GM08714 (cell line): ENCODE results near the gene FAM107B.

Experiments
- H3K4me3 ChIP-seq: fragments of 200-500 bp; sonication (Bioruptor generic); 2 replicates; pipeline ENCODE4 v1.5.1; 2014; ENCODE audit warnings: mild to moderate bottlenecking, low read length, inconsistent platforms
- ZNF274 ChIP-seq: IDR thresholded peaks from 2 replicates; pipeline ENCODE4 v1.6.1; 2012; ENCODE audit warnings: mild to moderate bottlenecking, low read depth, low read length

Gene FAM107B

DNA sequence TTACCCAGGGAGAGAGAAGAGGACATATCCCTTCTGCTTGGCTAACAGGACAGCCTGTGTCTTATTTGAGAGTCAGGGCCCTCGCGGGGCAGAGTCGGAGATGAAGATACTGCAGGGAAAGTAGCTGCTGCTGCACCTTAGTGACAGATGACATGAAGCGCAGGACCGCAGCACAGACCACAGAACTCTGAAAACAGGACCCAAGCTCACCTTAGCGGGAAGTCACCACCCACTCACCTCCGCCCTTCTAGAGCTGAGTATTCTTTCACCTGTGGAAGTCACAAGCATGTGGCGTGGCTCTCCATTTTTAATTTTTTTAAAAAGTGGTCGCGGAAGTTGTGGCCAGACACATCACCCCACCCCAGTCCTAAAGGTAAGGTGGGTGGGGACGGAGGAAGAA is 191.4 kb downstream of the FAM107B start:
- TF ChIP-seq ZNF274, result no peak
- H3K4me3 ChIP-seq, result no peak overlapping the region

GRCh38 chr10:14581553-14582321 is 193.0 kb downstream of the FAM107B start:
- H3K4me3 ChIP-seq, result no peak overlapping the region
- TF ChIP-seq ZNF274, result no peak

GRCh38 chr10:14580671-14581332 is 193.9 kb downstream of the FAM107B start:
- TF ChIP-seq ZNF274, result no peak
- H3K4me3 ChIP-seq, result no peak overlapping the region

DNA sequence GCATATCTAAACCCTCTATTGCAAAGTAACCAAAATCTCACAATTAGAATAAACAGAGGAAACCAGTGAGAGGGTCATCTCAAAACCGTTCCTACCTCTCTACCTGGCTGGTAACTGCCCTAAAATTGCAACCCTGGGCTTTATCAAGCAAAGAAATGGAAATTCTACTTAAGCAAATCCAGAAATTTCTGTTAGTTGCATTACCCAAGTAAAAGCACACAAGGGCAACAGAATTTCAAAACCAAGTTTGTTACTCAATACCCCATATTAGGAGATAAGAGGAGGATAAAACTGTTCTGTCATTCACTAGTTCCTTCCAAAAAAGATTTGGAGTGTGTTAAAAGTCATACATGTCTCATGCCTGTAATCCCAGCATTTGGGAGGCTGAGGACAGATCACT is 195.3 kb downstream of the FAM107B start:
- TF ChIP-seq ZNF274, result no peak
- no peak overlapping the region for H3K4me3 ChIP-seq

DNA sequence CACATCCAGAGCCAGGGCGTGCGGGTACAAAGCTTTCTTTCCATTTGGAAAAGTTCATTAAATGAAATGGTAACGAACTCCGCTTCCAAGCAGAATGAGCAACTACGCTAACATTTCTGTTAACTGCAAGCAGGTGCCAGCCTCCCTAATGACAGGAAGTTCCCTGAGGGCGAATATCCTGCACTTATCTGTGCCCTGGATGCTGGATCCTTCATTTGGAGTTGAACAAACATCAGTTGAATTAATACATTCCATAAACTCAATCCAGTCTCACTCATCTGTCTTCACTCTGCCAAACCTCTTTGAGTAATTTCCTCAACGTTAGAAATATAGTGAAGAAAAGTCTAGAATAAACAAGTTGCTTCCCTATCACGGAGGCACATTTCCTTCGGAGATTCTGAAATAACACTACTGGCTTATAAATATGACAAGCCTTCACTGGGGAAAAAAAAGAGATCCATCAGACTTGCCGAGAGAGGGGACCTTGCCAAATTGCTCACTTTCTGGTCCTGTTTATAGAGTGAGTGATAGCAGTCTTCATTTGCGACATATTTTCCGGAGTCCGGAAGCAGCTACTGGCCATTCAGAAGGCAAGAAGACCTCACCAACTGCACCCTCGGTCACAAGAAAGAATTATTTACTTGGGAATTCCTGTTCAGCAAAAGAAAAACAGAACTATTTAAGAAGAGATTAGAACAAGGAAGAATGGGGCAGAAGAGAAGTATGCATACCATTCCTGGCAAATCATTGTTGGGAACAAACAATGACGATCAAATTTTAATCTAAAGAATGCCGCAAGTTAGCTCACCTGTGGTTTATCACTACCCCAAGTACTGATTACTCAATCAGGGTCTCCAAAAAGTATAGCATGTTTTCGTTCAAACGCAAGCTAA is 196.4 kb downstream of the FAM107B start:
- TF ChIP-seq ZNF274, result no peak
- no peak overlapping the region for H3K4me3 ChIP-seq

- TF ChIP-seq ZNF274, result no peak
- no peak overlapping the region for H3K4me3 ChIP-seq
Observed at GRCh38 chr10:14574885-14575284, 199.8 kb downstream of the FAM107B start.

DNA sequence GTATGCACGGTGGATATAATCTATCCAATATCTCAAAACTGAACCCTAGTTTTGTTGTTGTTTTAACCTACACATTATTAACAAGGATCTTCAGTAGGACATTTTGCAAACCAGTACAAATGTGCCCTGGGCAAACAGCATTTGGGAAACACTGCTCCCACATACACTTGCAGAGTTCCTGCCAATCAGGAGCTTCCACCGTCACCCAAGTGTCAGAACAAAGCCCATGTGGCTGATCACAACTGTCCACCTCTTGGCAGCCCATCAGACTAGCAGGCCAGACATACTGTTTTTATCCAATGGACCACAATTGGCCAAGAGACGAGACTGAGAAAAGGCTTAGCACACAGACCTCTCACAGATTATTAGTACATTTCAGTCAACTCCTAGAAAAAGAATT is 200.4 kb downstream of the FAM107B start:
- no peak for TF ChIP-seq ZNF274
- H3K4me3 ChIP-seq, result no peak overlapping the region

DNA sequence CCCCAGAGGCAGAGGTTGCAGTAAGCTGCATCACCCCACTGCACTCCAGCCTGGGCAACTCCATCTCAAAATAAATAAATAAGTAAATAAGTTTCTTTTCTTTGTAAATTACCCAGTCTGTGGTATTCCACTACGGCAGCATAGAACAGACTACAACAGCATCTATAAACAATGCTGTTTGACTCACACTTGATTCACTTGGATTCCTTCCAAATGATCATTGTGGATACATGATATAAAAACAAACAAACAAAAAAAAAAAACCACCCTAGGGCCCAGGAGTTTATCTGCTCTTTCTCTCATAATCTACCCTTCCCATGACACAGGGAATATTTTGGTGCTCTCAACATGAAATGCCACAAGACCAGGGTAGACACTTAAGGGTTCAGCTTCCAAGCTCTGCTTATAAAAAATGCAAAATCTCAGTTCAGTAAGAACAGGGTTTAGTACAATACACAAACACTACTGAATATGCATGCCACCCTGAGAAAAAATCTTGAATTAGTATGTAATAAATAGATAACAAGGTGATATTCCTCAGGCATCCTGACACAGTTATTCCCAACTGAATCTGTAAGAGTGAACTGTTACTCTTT is 200.9 kb downstream of the FAM107B start:
- no peak for TF ChIP-seq ZNF274

GRCh38 chr10:14572811-14573210 is 201.9 kb downstream of the FAM107B start:
- no peak overlapping the region for H3K4me3 ChIP-seq
- no peak for TF ChIP-seq ZNF274

More for the DNA sequence above, 200.9 kb downstream of the FAM107B start:
- H3K4me3 ChIP-seq, result no peak overlapping the region

- peak overlapping the region; percentile 35; the same call in 1 of the 2 replicates for H3K4me3 ChIP-seq
- TF ChIP-seq ZNF274, result no peak
Observed at GRCh38 chr10:14571866-14572507, 202.7 kb downstream of the FAM107B start.

DNA sequence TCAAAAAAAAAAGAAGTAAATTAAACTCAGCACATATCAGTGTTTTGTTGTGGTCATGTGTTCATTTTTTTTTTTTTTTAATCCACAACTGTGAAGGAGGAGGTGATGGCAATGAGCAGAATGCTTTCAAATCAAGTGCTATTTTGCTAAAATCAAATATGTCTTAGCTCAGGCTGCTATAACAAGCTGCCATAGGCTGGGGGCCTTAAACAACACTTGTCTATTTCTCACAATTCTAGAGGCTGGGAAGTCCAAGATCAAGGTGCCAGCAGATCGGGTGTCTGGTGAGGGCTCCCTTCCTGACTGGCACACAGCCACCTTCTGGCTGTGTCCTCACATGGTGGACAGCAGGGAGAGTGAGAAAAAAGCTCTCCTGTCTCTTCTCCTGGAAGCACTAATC is 203.9 kb downstream of the FAM107B start:
- H3K4me3 ChIP-seq, result no peak overlapping the region
- TF ChIP-seq ZNF274, result no peak

GRCh38 chr10:14569274-14570060 is 205.2 kb downstream of the FAM107B start:
- TF ChIP-seq ZNF274, result no peak
- no peak overlapping the region for H3K4me3 ChIP-seq

GRCh38 chr10:14567421-14567820 is 207.3 kb downstream of the FAM107B start:
- TF ChIP-seq ZNF274, result no peak
- no peak overlapping the region for H3K4me3 ChIP-seq
